GM19452 (cell line): ENCODE data around the gene NINL.

Experiments used
- ATAC-seq: cut with Tn5 transposase; IDR thresholded peaks from one replicate; pipeline ENCODE4 v1.9.1; 2021; ENCODE audit not compliant: unreplicated experiment

NINL gene

DNA sequence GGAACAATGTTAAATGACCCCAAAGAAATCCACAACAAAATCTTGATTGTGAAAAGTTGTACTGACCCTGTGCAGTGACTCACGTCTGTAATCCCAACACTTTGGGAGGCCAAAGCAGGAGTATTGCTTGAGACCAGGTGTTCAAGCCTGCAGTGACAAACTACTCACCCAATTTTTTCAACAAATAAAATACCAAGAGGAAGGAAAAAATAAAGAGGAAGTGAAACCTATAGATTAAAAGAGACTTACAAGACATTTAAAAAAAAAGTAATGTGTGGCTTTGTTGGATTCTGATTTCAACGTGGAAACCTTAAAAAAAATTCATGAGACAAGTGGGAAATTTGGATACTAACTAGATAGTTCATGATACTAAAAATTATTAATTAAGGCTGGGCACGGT, 146.0 kb downstream of the NINL start:
- ATAC-seq: peak; percentile 63

DNA sequence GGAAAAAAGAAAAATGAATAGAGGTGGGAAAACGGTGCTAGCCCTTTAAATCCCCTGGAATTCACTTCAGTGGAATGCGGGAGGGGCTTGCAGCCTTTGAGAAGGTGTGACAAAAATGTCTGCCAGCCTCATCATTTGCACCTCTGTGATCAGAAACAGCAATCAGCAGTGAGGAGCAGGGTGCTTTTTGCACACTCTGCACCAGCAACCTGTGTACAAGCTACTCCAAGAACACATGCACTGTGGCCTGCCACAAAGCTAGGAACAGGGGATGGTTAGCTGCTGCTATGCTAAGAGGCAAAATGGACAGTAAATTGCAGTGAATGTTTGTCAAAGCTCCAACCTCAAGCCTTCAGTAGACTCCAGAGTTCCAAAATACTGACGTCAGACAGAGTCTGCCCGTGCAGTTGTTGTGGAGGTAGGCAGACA, 148.2 kb downstream of the NINL start:
- ATAC-seq: no peak

DNA sequence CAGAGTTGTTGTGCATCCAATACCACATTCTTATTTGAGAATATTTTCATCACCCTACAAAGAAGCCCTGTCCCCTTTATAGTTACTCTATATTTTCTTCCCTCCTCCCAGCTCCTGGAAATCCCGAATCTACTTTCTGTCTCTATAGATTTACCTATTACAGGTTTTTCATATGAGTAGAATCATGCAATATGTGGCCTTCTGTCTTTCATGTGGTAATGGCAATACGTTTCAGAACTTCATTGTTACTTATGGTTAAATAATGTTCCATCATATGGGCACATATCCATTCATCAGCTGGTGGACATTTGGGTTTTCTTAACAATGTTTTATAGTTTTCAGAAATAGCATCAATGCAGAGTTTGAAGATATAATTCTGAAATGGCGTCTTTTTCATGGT, 160.8 kb downstream of the NINL start:
- ATAC-seq: no peak

DNA sequence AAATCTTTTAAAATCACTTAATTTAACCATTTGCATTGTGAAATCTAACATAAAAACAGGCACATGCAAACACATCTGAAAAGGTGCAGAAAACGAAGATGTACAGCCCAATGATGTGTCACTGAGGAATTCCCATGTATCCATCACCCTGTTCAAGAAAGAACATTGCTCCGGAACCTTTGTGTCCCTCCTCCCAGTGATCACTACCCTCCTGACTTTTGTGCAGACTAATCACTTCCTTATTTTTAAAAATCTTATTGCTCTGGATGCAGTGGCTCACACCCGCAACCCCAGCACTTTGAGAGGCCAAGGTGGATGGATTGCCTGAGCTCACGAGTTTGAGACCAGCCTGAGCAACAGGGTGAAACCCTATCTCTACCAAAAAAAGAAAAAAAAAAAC, 163.3 kb downstream of the NINL start:
- no peak for ATAC-seq

DNA sequence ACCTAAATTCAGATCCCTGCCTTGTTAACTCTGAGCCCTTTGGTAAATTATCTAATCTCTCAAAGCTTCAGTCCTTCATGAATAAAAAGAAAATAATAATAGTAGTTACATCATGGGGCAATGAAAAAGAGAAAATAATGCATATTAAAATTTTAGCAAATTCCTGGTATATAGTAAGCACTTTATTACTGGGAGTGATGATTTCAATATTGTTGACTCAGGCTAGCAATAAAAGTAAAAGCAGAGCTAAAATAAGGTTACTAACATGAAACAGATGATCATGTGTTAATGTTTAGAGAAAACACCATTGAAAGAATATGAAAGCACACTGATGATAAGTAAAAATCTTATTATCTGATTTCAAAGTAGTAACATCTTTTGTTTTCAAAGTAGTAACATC, 164.2 kb downstream of the NINL start:
- no peak for ATAC-seq

DNA sequence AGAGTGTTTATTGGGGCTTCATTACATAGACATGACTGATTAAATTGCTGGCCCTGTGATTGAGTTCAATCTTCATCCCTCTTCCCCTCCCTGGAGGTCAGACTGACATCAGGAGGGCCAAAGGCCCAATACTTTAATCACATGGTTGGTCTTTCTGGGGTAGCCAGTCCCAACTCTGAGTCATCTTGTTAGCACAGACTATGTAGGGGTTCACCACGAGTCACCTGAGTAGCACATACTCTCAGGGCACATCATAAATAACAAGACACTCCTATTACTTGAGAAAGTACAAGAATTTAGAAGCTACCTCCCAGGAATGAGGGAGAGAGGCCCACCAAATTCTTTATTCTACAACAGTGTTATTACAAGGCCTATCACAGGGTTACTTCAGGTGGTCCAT, 166.6 kb downstream of the NINL start:
- no peak for ATAC-seq

DNA sequence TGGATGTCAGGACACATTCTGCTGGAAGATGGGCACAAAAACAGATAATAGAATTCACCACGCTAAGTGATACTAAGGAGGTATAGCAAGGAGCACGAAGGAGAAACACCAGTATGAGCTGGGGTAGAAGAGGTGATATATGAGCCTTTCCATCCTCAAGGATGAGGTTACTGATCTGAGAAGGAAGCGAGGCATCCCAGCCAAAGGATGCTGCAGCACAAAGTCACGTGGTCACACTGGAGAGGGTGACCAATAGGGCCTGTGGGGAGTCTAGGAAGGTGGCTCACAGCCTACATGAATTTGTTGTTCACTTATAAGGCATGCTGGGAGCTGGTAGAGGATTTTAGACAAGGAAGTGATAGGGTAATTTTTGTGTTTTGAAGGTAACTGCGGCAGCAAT, 176.4 kb downstream of the NINL start:
- ATAC-seq: no peak

DNA sequence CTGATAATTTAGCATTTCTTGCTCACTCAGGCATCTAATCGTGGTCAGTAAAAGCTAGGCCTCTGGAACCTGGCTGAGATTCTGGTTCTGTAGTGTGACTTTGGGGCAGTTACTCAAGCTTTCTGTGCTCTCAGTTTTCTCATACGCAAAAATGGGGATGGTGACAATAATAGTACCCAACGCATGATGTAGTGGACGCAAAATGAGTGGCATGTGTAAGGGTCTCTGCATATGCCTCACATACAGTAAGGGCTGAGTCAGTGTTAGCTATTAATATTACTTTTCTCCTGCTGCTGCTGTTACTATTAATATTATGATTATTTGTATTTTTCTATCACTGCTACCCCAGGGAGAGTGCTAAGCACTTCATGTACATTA, 177.2 kb downstream of the NINL start:
- no peak for ATAC-seq

DNA sequence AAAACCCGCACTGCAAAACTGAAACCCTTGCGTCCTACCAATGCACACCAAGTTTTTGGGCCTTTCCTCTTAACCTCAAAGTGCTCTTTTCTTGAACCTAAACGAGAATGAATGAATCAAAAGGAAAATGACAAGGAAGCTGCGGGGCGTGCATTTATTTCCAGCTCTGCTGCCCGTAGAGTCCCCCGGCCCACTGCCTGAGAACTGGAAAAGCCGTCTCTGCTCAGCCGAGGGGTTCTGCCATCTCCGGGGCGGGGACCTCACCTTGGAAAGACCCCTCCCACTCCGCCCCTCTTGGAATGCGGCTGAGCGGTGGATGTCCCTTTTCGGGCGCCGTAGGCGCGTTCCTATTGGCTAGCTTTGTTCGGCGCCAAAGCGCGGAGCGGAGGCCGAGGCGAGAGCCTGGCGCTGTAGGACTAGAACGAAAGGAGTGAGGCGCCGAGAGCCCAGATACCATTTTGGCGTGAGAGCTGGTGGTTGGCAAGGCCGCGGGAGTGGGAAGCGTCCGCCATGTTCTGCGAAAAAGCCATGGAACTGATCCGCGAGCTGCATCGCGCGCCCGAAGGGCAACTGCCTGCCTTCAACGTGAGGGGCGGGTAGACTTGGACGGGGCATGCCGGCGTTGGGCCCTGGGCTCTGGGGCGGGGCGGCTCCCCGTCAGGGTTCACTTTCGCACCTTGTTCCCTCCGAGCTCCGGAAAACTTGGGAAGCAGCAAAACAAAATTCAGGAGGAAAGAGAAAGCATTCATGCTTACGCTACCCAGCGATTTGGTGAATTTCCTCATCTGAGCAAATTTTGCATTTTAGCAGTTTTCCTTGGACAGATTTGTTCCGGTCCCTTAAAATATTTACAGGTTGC, 177.8 kb downstream of the NINL start, which contains the start of gene GINS1:
Gene GINS1, plus strand, starts transcription at position 363 of the 859 bp plus-strand sequence. Its CDS starts 148 bp downstream, at position 511.
- peak; percentile 89 for ATAC-seq
